Mesothelial cell of epicardium (in vitro differentiated cells): ENCODE measurements around the gene KRTAP2-1. TPM values are rescaled to one million over a fixed set of nuclear protein-coding genes. Genes with fewer than 3 reads are reported as not detected.
"Not testable (repeated sequence)": the region's sequence is repeated elsewhere in the genome, so short reads cannot be mapped to it uniquely, and the experiment has no call there.

Experiments
- DNase-seq, 2 experiments: peaks; one replicate each; pipeline ENCODE4 v3.0.0; 2021; ENCODE audit warnings: low spot score in 2 of 2; ENCODE audit not compliant: unreplicated experiment in 2 of 2
- H3K27ac Mint-ChIP-seq: 2 replicates; pipeline ENCODE4 v1.8.0; 2021; ENCODE audit warnings: mixed read lengths
- H3K27me3 Mint-ChIP-seq: 2 replicates; pipeline ENCODE4 v1.8.0; 2021; ENCODE audit warnings: low read depth, mixed read lengths
- H3K36me3 Mint-ChIP-seq: 2 replicates; pipeline ENCODE4 v1.8.0; 2021; ENCODE audit warnings: mixed read lengths
- H3K4me1 Mint-ChIP-seq: 2 replicates; pipeline ENCODE4 v1.8.0; 2021; ENCODE audit warnings: mixed read lengths
- H3K4me3 Mint-ChIP-seq: 2 replicates; pipeline ENCODE4 v1.8.0; 2021; ENCODE audit warnings: mild to moderate bottlenecking, moderate library complexity, mixed read lengths
- H3K9me3 Mint-ChIP-seq: 2 replicates; pipeline ENCODE4 v1.8.0; 2021; ENCODE audit warnings: mixed read lengths
- total RNA-seq: library from RNA; stranded (reverse); gene quantifications from 3 replicates; pipeline ENCODE4 v1.2.1, GENCODE V29; 2021
- TF ChIP-seq, protein P1 (sequence below): fragments of 200-600 bp; sonication (generic); IDR thresholded peaks from one replicate; pipeline ENCODE4 v1.5.0; 2021; ENCODE audit warnings: antibody characterized with exemption; ENCODE audit not compliant: unreplicated experiment

Gene KRTAP2-1
- total RNA-seq, 1 donor from 2014 or later = not detected

DNA sequence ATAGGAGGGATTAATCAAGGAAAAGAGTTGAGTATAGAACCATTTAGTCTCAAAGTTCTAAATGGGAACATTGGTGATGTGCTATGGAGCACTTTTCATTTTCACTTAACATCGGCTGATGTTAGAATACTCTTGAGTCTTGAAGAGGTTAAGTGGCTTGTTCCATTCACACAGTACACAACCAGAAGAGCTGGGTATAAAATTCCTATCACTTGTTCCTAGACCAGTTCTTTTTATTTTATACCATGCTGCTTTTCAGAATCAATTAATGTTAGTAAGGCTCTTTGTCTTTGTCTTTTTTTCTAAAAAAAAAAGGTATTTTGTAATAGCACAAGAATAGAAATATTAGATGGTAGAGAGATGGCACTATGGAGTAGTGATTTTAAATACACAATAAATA, 4.2 kb downstream of the KRTAP2-1 start:
- Mint-ChIP-seq H3K27me3 (no peaks in the 10 kb centered on the region), H3K27ac (no peak overlapping the region), H3K4me3 (no peak overlapping the region), H3K9me3 (peaks cover 15% of the 10 kb centered on the region), H3K4me1 (peaks cover 18% of the 10 kb centered on the region), H3K36me3 (peaks cover 6% of the 10 kb centered on the region)
- TF ChIP-seq, protein P1, sequence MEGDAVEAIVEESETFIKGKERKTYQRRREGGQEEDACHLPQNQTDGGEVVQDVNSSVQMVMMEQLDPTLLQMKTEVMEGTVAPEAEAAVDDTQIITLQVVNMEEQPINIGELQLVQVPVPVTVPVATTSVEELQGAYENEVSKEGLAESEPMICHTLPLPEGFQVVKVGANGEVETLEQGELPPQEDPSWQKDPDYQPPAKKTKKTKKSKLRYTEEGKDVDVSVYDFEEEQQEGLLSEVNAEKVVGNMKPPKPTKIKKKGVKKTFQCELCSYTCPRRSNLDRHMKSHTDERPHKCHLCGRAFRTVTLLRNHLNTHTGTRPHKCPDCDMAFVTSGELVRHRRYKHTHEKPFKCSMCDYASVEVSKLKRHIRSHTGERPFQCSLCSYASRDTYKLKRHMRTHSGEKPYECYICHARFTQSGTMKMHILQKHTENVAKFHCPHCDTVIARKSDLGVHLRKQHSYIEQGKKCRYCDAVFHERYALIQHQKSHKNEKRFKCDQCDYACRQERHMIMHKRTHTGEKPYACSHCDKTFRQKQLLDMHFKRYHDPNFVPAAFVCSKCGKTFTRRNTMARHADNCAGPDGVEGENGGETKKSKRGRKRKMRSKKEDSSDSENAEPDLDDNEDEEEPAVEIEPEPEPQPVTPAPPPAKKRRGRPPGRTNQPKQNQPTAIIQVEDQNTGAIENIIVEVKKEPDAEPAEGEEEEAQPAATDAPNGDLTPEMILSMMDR = no peak
- DNase-seq = no peak

DNA sequence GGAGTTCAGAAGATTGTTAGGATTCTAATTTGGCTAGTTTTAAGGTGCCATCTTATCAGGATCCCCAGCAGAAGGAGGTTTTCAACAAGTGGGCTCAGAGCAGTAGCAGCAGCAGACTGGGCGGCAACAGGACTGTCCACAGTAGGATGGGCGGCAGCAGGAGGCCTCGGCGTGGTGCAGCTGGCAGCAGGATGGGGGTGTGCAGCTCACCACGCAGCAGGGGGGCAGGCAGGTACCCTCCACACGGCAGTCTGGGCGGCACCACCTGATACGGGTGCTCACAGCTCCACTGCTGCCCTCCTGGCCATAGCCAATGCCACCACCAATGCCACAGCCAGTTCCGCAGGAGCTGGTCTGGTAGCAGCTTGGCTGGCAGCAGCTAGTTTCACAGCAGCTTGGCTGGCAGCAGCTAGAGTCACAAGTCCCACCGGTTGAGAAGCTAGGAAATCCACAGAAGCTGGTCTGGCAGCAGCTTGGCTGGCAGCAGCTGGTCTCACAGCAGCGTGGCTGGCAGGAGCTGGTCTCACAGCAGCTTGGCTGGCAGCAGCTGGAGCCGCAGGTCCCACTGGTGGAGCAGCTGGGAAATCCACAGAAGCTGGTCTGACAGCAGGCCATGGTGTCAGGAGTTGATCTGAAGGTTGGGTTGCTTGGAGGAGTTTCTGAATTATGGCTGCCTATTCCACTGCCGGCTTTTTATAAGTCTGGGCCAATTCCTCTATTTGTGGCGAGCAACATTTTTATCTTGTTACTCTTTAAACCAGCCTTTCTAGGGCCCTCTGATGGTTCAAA, 6.1 kb downstream of the KRTAP2-1 start, which contains the start of gene KRTAP1-1:
Gene KRTAP1-1, minus strand, starts transcription at position 668 of the 789 bp plus-strand sequence. Its CDS starts 53 bp downstream, at position 615.
- not testable (repeated sequence) for H3K27ac Mint-ChIP-seq, H3K4me3 Mint-ChIP-seq, H3K27me3 Mint-ChIP-seq, H3K36me3 Mint-ChIP-seq, DNase-seq
- Mint-ChIP-seq H3K9me3 (peaks cover 15% of the 10 kb centered on the region), H3K4me1 (peaks cover 22% of the 10 kb centered on the region)

DNA sequence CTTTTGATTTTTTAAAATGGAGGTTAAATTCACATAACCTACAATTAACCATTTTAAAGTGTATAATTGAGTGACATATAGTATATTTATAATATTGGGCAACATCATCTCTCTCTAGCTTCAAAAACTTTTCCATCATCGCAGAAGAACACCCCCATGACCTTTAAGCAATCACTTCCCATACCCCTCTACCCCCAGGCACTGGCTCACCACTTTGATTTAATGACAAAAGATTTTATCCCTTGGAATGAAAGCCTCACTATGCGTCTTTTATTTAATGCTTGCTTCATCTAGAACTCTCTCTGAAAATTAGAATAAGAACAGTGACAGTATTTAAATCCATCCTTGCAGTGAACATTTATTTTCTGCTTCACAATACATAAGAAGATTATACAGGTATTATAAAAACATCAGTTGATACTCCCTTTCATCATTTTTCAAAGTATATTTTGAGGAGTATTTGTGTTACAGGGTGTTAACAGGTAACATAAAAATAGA, 9.2 kb downstream of the KRTAP2-1 start:
- H3K4me3 Mint-ChIP-seq = no peak overlapping the region
- H3K9me3 Mint-ChIP-seq = peaks cover 7% of the 10 kb centered on the region
- TF ChIP-seq, protein P1 = no peak
- H3K36me3 Mint-ChIP-seq = no peaks in the 10 kb centered on the region
- H3K27me3 Mint-ChIP-seq = no peaks in the 10 kb centered on the region
- no peak overlapping the region for H3K27ac Mint-ChIP-seq
- DNase-seq = no peak
- peaks cover 22% of the 10 kb centered on the region for H3K4me1 Mint-ChIP-seq

DNA sequence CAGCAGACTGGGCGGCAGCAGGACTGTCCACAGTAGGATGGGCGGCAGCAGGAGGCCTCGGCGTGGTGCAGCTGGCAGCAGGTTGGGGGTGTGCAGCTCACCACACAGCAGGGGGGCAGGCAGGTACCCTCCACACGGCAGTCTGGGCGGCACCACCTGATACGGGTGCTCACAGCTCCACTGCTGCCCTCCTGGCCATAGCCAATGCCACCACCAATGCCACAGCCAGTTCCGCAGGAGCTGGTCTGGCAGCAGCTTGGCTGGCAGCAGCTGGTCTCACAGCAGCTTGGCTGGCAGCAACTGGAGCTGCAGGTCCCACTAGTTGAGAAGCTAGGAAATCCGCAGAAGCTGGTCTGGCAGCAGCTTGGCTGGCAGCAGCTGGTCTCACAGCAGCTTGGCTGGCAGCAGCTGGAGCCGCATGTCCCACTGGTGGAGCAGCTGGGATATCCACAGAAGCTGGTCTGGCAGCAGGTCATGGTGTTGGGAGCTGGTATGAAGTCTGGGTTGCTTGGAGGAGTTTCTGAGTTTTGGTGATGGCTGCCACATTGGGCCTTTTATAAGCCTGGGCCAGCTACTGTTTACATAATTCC, 12.7 kb downstream of the KRTAP2-1 start, which contains the start of gene KRTAP1-3:
Gene KRTAP1-3, minus strand, starts transcription at position 529 of the 590 bp plus-strand sequence. Its CDS starts 53 bp downstream, at position 476.
- not testable (repeated sequence) for H3K4me3 Mint-ChIP-seq, H3K27ac Mint-ChIP-seq, H3K27me3 Mint-ChIP-seq, DNase-seq, H3K9me3 Mint-ChIP-seq, H3K36me3 Mint-ChIP-seq
- H3K4me1 Mint-ChIP-seq = peaks cover 17% of the 10 kb centered on the region

DNA sequence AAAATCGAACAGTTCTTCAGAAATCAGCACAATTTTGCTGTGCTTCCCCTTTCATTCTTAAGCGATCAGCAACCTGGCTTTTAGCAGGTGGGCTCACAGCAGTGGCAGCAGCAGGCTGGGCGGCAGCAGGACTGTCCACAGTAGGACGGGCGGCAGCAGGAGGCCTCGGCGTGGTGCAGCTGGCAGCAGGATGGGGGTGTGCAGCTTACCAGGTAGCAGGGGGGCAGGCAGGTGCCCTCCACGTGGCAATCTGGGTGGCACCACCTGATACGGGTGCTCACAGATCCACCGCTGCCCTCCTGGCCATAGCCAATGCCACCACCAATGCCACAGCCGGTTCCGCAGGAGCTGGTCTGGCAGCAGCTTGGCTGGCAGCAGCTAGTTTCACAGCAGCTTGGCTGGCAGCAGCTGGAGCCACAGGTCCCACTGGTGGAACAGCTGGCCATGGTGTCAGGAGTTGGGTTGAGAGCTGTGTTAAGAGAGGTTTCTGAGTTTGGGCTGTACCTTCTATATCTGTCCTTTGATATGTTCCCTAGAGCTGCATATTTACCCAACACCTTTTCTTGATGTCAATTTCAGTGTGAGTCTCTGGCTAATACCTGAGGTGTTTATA, 17.4 kb downstream of the KRTAP2-1 start, which contains the start of gene KRTAP1-4:
Gene KRTAP1-4, minus strand, starts transcription at position 563 of the 613 bp plus-strand sequence. Its CDS starts 117 bp downstream, at position 446.
- no peaks in the 10 kb centered on the region for H3K9me3 Mint-ChIP-seq

More for the DNA sequence above, 17.4 kb downstream of the KRTAP2-1 start, which contains the start of gene KRTAP1-4:
- H3K36me3 Mint-ChIP-seq = no peaks in the 10 kb centered on the region
- H3K27ac Mint-ChIP-seq = no peak within 1 kb of the TSS
- TF ChIP-seq, protein P1 = no peak
- H3K4me1 Mint-ChIP-seq = no peaks in the 10 kb centered on the region
- no peak within 1 kb of the TSS for H3K4me3 Mint-ChIP-seq
- no peaks in the 10 kb centered on the region for H3K27me3 Mint-ChIP-seq
- DNase-seq = no peak
